GM23338 (cell line): ENCODE results near the gene CSH2. TPM values are rescaled to one million over a fixed set of nuclear protein-coding genes. Genes with fewer than 3 reads are reported as not detected.

ENCODE experiments used
- ATAC-seq: fragments of 200-7000 bp; cut with Tn5 transposase; 3 replicates; pipeline ENCODE4 v1.9.1; 2020
- DNase-seq: peaks from one replicate; pipeline ENCODE4 v3.0.0-alpha.2; 2015; ENCODE audit warnings: low spot score
- H2AFZ ChIP-seq: fragments of 200-600 bp; sonication (generic); 2 replicates; pipeline ENCODE4 v1.8.0; 2016; ENCODE audit warnings: antibody characterized with exemption, mild to moderate bottlenecking, moderate library complexity
- H3F3A ChIP-seq: fragments of 200-600 bp; sonication (generic); replicated peaks from 2 replicates; pipeline ENCODE4 v1.8.0; 2017; ENCODE audit warnings: antibody characterized with exemption, mixed run types, low read depth
- H3K27ac ChIP-seq: fragments of 200-600 bp; sonication (generic); 2 replicates; pipeline ENCODE4 v1.6.1; 2016; ENCODE audit warnings: low read depth
- H3K27me3 ChIP-seq: fragments of 200-600 bp; sonication (generic); 2 replicates; pipeline ENCODE4 v1.8.0; 2016; ENCODE audit warnings: mild to moderate bottlenecking, mixed run types, moderate library complexity; ENCODE audit not compliant: insufficient read depth
- H3K36me3 ChIP-seq: fragments of 200-600 bp; sonication (generic); 2 replicates; pipeline ENCODE4 v1.8.0; 2016; ENCODE audit warnings: mild to moderate bottlenecking; ENCODE audit not compliant: insufficient read depth
- H3K4me1 ChIP-seq: fragments of 200-600 bp; sonication (generic); 2 replicates; pipeline ENCODE4 v1.8.0; 2016; ENCODE audit warnings: mild to moderate bottlenecking, moderate library complexity; ENCODE audit not compliant: insufficient read depth
- H3K4me2 ChIP-seq: fragments of 200-600 bp; sonication (generic); 2 replicates; pipeline ENCODE4 v1.7.1; 2017; ENCODE audit warnings: mixed run types
- H3K4me3 ChIP-seq: fragments of 200-600 bp; sonication (generic); 2 replicates; pipeline ENCODE4 v1.6.1; 2016; ENCODE audit warnings: mixed run types
- H3K79me2 ChIP-seq: fragments of 200-600 bp; sonication (generic); replicated peaks from 2 replicates; pipeline ENCODE4 v1.8.0; 2017; ENCODE audit warnings: mild to moderate bottlenecking; ENCODE audit not compliant: insufficient read depth
- H3K9me2 ChIP-seq: fragments of 200-600 bp; sonication (generic); 2 replicates; pipeline ENCODE4 v1.8.0; 2017; ENCODE audit not compliant: insufficient read depth
- H4K20me1 ChIP-seq: fragments of 200-600 bp; sonication (generic); replicated peaks from 2 replicates; pipeline ENCODE4 v1.8.0; 2017; ENCODE audit warnings: mild to moderate bottlenecking; ENCODE audit not compliant: insufficient read depth
- H3K27ac Mint-ChIP-seq: 2 replicates; pipeline ENCODE4 v1.8.0; 2020; ENCODE audit warnings: inconsistent platforms, mild to moderate bottlenecking, moderate library complexity, mixed read lengths
- H3K27me3 Mint-ChIP-seq: 3 replicates; pipeline ENCODE4 v1.8.0; 2022; ENCODE audit warnings: low read depth, mild to moderate bottlenecking, moderate library complexity, mixed read lengths, inconsistent platforms; ENCODE audit not compliant: insufficient read depth, poor library complexity
- H3K36me3 Mint-ChIP-seq: 3 replicates; pipeline ENCODE4 v1.8.0; 2021; ENCODE audit warnings: low read depth, mild to moderate bottlenecking, inconsistent platforms, moderate library complexity, mixed read lengths
- H3K4me1 Mint-ChIP-seq: 3 replicates; pipeline ENCODE4 v1.8.0; 2020; ENCODE audit warnings: mild to moderate bottlenecking, inconsistent platforms, mixed read lengths
- H3K4me3 Mint-ChIP-seq: 3 replicates; pipeline ENCODE4 v1.8.0; 2021; ENCODE audit warnings: moderate library complexity, mild to moderate bottlenecking, inconsistent platforms, mixed read lengths
- H3K9me3 Mint-ChIP-seq: 3 replicates; pipeline ENCODE4 v1.8.0; 2020; ENCODE audit warnings: moderate library complexity, mild to moderate bottlenecking, inconsistent platforms, mixed read lengths
- CREB1 ChIP-seq: fragments of 250-450 bp; sonication (Bioruptor Pico); IDR thresholded peaks from 2 replicates; pipeline ENCODE4 v1.5.0; 2020; ENCODE audit warnings: low read depth, mild to moderate bottlenecking, moderate library complexity
- CTCF ChIP-seq, 2 experiments: fragments of 200-600 bp in 1 of 2; sonication (generic) in 1 of 2; conservative IDR thresholded peaks; 2 replicates each; pipeline versions ENCODE4 v1.5.1 to v1.6.1; 2016 to 2017; ENCODE audit warnings: antibody characterized with exemption in 2 of 2, low read depth in 2 of 2, mild to moderate bottlenecking in 2 of 2, moderate library complexity in 1 of 2
- ETS1 ChIP-seq: IDR thresholded peaks from 2 replicates; pipeline ENCODE4 v1.6.1; 2016; ENCODE audit warnings: antibody characterized with exemption
- JUNB ChIP-seq: IDR thresholded peaks from one replicate; pipeline ENCODE4 v1.6.1; 2016; ENCODE audit warnings: antibody characterized with exemption; ENCODE audit not compliant: unreplicated experiment
- POLR2AphosphoS5 ChIP-seq: IDR thresholded peaks from 2 replicates; pipeline ENCODE4 v1.6.1; 2016; ENCODE audit warnings: antibody characterized with exemption, low read depth
- ZNF331 ChIP-seq: fragments of 250-450 bp; sonication (Bioruptor Pico); IDR thresholded peaks from 2 replicates; pipeline ENCODE4 v1.5.0; 2020; ENCODE audit warnings: low read depth, mild to moderate bottlenecking, moderate library complexity
- ZNF462 ChIP-seq: fragments of 250-450 bp; sonication (Bioruptor Pico); IDR thresholded peaks from 2 replicates; pipeline ENCODE4 v1.5.0; 2020; ENCODE audit warnings: mild to moderate bottlenecking, moderate library complexity
- polyA plus RNA-seq: library from polyadenylated mRNA; unstranded; fragments of >200 nt; fragmentation: Nextera tagmentation; extraction: Ambion mirVana; gene quantifications from 2 replicates; pipeline ENCODE4 v1.2.1, GENCODE V29; 2016
- total RNA-seq: library from RNA; depleted of rRNA; stranded (reverse); fragments of >200 nt; shearing (Covaris generic); gene quantifications from 2 replicates; pipeline ENCODE4 v1.2.3, GENCODE V29; 2014

Gene CSH2
- total and polyA plus RNA-seq, 2 experiments from 2014 or later = 0.37 TPM; not detected in 1

- ATAC-seq (no peak), DNase-seq (no peak)
- no peak for TF ChIP-seq JUNB
- no peak for TF ChIP-seq ZNF331
- no peak for TF ChIP-seq ETS1
- TF ChIP-seq POLR2AphosphoS5 = no peak
- TF ChIP-seq ZNF462 (CRISPR knock-in tag) = no peak
- TF ChIP-seq CTCF (conservative IDR thresholded peaks at IDR 0.05; ENCODE audit: low read depth in 2 of 2) = no peak
- no peak for TF ChIP-seq CREB1
- peaks cover 44% of the 10 kb centered on the region for H3K79me2 ChIP-seq
- no peaks in the 10 kb centered on the region for H3K27me3 ChIP-seq
- Mint-ChIP-seq H3K4me3 (no peak overlapping the region), H3K9me3 (no peaks in the 10 kb centered on the region), H3K27me3 (peaks cover 28% of the 10 kb centered on the region), H3K27ac (no peak overlapping the region; the same call in 1 of the 2 replicates), H3K4me1 (peaks cover 34% of the 10 kb centered on the region), H3K36me3 (peaks cover 39% of the 10 kb centered on the region)
- H3K27ac ChIP-seq = no peak overlapping the region
- H3K4me2 ChIP-seq = peak overlapping the region; percentile 75
- H3K36me3 ChIP-seq = peaks cover 5% of the 10 kb centered on the region; the same call in 1 of the 2 replicates
- no peaks in the 10 kb centered on the region for H3K9me2 ChIP-seq
- H3K4me1 ChIP-seq = peaks cover 28% of the 10 kb centered on the region
- peaks cover 7% of the 10 kb centered on the region; the same call in 1 of the 2 replicates for H4K20me1 ChIP-seq
- 0 out of 2 replicates have a peak, but pooled peaks cover 5% of the 10 kb centered on the region for H3F3A ChIP-seq
- no peak overlapping the region for H3K4me3 ChIP-seq
- H2AFZ ChIP-seq = no peak overlapping the region
These were observed 35.4 kb downstream of the CSH2 start for GRCh38 chr17:63837962-63838600.
